BLaER1 (cell line): ENCODE data around the gene TMEM158.

Experiments
- H3K27ac ChIP-seq: shearing (Covaris generic); formaldehyde crosslinking; 2 replicates; pipeline ENCODE4 v1.8.1; 2022
- H3K27me3 ChIP-seq: shearing (Covaris generic); formaldehyde crosslinking; 2 replicates; pipeline ENCODE4 v1.8.1; 2022
- H3K36me3 ChIP-seq: shearing (Covaris generic); formaldehyde crosslinking; 2 replicates; pipeline ENCODE4 v1.8.1; 2022
- H3K4me1 ChIP-seq: shearing (Covaris generic); formaldehyde crosslinking; 2 replicates; pipeline ENCODE4 v1.8.1; 2022
- H3K4me2 ChIP-seq: shearing (Covaris generic); formaldehyde crosslinking; 2 replicates; pipeline ENCODE4 v1.8.1; 2022
- H3K4me3 ChIP-seq: shearing (Covaris generic); formaldehyde crosslinking; 2 replicates; pipeline ENCODE4 v1.8.1; 2022
- H3K9ac ChIP-seq: shearing (Covaris generic); formaldehyde crosslinking; 2 replicates; pipeline ENCODE4 v1.8.1; 2022
- H3K9me3 ChIP-seq: shearing (Covaris generic); formaldehyde crosslinking; 2 replicates; pipeline ENCODE4 v1.8.1; 2022
- H4K20me1 ChIP-seq: shearing (Covaris generic); formaldehyde crosslinking; 2 replicates; pipeline ENCODE4 v1.8.1; 2022
- Cebpa-rat ChIP-seq: shearing (Covaris generic); IDR thresholded peaks from 2 replicates; pipeline ENCODE4 v1.8.1; 2022

Gene TMEM158

GRCh38 chr3:45235409-45235808 lies 9.3 kb upstream of the TMEM158 start:
- Histone ChIP-seq H3K27ac (no peak overlapping the region), H4K20me1 (no peaks in the 10 kb centered on the region), H3K9me3 (peaks cover 7% of the 10 kb centered on the region; the same call in 1 of the 2 replicates), H3K4me3 (no peak overlapping the region), H3K27me3 (no peaks in the 10 kb centered on the region), H3K9ac (no peak overlapping the region), H3K4me2 (no peak overlapping the region), H3K36me3 (no peaks in the 10 kb centered on the region), H3K4me1 (no peaks in the 10 kb centered on the region)
- TF ChIP-seq Cebpa-rat = no peak

DNA sequence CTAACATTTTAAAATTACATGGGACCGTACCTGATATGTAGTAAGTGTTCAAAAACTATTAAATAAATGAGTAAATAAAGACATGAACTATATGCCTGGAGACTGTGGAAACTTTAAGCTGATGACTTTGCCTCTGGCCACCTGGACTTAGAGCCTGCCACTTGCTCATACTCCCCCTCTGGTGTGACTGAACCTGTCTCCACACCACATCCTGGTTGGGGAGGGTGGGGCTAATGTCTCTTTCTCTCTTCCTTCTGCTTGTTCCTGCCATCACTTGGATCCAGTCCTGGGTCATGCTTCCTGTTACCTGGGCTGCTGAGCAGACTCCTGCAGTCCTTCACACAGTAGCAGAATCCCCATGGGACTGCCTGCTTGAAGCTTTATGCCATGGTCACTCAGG lies 8.2 kb upstream of the TMEM158 start:
- no peaks in the 10 kb centered on the region for H3K27me3 ChIP-seq
- H3K36me3 ChIP-seq = no peaks in the 10 kb centered on the region
- no peak overlapping the region for H3K27ac ChIP-seq
- peaks cover 7% of the 10 kb centered on the region; the same call in 1 of the 2 replicates for H3K9me3 ChIP-seq
- H3K9ac ChIP-seq = no peak overlapping the region
- TF ChIP-seq Cebpa-rat = no peak
- no peaks in the 10 kb centered on the region for H3K4me1 ChIP-seq
- H3K4me3 ChIP-seq = no peak overlapping the region
- no peaks in the 10 kb centered on the region for H4K20me1 ChIP-seq
- no peak overlapping the region for H3K4me2 ChIP-seq

DNA sequence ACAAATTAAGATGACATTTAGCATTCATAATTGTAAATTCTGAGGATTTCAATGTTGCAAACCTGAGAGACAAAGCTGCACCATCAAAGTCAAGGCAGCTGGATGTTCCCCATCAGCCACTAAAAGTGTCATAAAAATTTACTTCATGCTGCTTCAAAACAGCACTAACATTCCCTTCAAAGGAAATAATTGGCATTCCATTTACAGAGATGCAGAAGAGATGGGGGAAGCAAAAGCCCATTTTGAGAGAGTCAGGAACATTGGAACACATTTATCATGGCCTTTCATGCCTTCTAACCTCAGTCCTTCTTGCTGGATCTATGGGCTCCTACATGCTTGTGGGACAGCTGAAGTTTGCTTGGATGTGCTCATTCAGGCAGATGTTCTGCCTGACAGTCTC lies 6.4 kb upstream of the TMEM158 start:
- Histone ChIP-seq H3K27me3 (peaks cover 5% of the 10 kb centered on the region; the same call in 1 of the 2 replicates), H3K36me3 (no peaks in the 10 kb centered on the region), H3K9me3 (peaks cover 7% of the 10 kb centered on the region; the same call in 1 of the 2 replicates), H3K4me3 (no peak overlapping the region), H3K4me2 (no peak overlapping the region), H4K20me1 (no peaks in the 10 kb centered on the region), H3K9ac (no peak overlapping the region), H3K4me1 (peaks cover 6% of the 10 kb centered on the region), H3K27ac (no peak overlapping the region)
- no peak for TF ChIP-seq Cebpa-rat

DNA sequence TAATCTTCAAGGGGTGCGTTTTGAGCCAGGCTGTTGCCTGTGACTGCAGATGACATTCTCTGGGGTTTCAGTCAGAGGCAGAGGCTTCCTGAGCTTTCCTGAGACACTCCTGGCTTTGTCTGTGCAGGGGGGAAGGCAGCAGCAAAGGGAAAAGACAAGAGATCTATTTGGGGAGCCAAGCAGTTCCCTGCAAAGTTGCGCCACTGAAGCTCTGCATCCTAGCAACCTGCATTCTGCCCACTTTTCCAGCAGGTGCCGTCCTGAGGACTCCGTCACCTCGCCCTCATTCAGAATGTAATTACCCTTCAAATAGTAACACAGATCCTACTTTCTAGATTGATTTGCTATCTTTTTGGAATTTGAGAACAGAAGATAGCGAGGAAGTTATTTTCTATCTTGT lies 1.9 kb upstream of the TMEM158 start:
- H3K4me1 ChIP-seq = peaks cover 28% of the 10 kb centered on the region
- no peak overlapping the region for H3K9ac ChIP-seq
- H3K4me3 ChIP-seq = no peak overlapping the region
- H3K27ac ChIP-seq = no peak overlapping the region
- H3K4me2 ChIP-seq = peak overlapping the region; percentile 100; the same call in 1 of the 2 replicates
- no peaks in the 10 kb centered on the region for H3K36me3 ChIP-seq
- H3K9me3 ChIP-seq = no peaks in the 10 kb centered on the region
- peaks cover 49% of the 10 kb centered on the region for H3K27me3 ChIP-seq
- no peak for TF ChIP-seq Cebpa-rat
- peaks cover 27% of the 10 kb centered on the region for H4K20me1 ChIP-seq

DNA sequence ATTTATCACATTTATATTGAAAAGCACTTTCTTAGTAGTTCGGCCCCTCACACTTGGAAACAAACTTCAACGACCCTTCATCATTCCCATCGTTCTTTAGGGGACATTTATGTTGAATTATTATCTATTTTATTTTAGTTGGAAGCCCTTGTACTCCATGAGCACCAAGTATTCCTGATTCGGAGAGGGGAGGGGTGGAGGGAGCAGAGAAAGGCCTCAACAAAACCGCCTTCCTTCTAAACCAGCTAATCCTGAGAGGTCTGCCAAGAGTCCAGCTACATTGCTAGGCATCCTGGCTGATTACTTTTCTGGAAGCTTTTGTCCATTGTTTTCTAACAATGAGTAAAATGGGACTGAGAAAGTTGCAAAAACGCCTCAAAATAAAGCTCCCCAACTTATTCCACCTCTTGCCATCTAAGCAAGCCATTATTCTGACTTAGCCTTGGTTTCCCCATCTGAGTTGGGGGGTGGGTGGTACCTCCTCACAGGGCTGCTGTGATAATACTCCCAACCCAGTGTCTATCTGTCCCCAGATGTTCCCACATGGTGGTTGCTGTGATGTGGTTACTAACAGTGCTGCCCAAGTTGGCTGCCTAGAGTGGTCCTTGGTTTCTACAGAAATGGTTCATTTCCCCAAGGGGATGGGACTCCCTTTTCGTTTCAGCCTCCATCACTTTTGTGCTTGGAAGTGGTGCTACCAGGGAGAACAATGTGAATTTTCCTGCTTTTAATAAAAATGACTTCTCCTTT lies 1.2 kb upstream of the TMEM158 start:
- Histone ChIP-seq H3K4me1 (peaks cover 28% of the 10 kb centered on the region), H3K27ac (no peak overlapping the region), H4K20me1 (peaks cover 28% of the 10 kb centered on the region), H3K4me2 (peak overlapping the region; percentile 100), H3K4me3 (no peak overlapping the region), H3K36me3 (no peaks in the 10 kb centered on the region), H3K9ac (no peak overlapping the region), H3K9me3 (no peaks in the 10 kb centered on the region), H3K27me3 (peaks cover 56% of the 10 kb centered on the region)
- TF ChIP-seq Cebpa-rat = no peak

GRCh38 chr3:45225465-45226205 lies 452 bp downstream of the TMEM158 start:
- Histone ChIP-seq H4K20me1 (peaks cover 28% of the 10 kb centered on the region), H3K36me3 (no peaks in the 10 kb centered on the region), H3K9me3 (no peaks in the 10 kb centered on the region), H3K4me1 (peaks cover 28% of the 10 kb centered on the region), H3K4me2 (peak overlapping the region; percentile 100), H3K4me3 (peak overlapping the region; percentile 75), H3K9ac (0 out of 2 replicates have a peak overlapping the region, but pooled peaks have one; percentile 41), H3K27ac (no peak overlapping the region), H3K27me3 (peaks cover 62% of the 10 kb centered on the region)
- no peak for TF ChIP-seq Cebpa-rat

GRCh38 chr3:45224824-45225464 lies 1.1 kb downstream of the TMEM158 start:
- H3K4me2 ChIP-seq = peak overlapping the region; percentile 100
- peaks cover 28% of the 10 kb centered on the region for H4K20me1 ChIP-seq
- H3K27me3 ChIP-seq = peaks cover 62% of the 10 kb centered on the region
- no peak overlapping the region for H3K9ac ChIP-seq
- peak overlapping the region; percentile 75 for H3K4me3 ChIP-seq
- H3K9me3 ChIP-seq = no peaks in the 10 kb centered on the region
- H3K4me1 ChIP-seq = peaks cover 28% of the 10 kb centered on the region
- TF ChIP-seq Cebpa-rat = no peak
- no peaks in the 10 kb centered on the region for H3K36me3 ChIP-seq
- no peak overlapping the region for H3K27ac ChIP-seq

DNA sequence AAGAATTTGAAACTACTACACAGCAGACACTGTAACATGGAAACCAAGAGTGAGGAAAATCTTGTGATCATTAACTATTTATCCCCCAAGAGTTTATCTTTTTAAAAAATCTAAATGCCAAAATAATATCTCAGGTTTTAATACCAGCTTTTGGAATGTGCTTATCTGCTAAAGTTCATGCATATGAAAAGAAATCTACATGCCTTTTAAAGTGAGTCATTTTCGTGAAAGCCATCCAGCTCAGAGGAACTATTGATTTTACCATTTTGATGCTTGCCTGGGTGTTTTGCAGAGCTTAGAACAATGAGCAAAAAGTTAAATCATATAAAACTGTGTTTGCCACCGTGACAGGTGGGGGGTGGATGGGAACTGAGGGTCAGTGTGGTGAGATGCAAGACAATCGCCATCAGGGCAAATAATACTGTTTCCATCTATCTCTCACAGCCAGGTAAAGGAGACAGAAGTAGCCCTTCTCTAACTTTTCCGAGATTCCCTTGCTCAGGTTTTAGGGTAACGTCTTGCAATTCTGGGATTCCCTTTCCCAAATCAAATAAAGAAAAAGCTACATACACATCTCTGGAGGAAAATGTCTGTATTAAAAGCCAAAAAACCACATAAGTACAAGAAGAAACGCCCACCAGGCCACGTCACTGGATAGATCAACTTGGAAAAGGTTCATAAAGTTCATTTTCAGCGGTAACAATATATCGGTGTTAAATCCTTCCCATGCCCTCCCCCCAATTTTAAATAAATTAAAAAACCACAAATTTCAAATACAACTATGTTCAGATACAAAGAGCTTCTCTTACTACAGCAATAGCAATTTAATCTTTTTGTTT lies 2.0 kb downstream of the TMEM158 start:
- TF ChIP-seq Cebpa-rat = no peak
- H3K4me3 ChIP-seq = peak overlapping the region; percentile 75; the same call in 1 of the 2 replicates

GRCh38 chr3:45219694-45220093 lies 6.4 kb downstream of the TMEM158 start:
- peaks cover 34% of the 10 kb centered on the region for H3K27me3 ChIP-seq
- H3K4me1 ChIP-seq = peaks cover 6% of the 10 kb centered on the region; the same call in 1 of the 2 replicates
- H3K4me2 ChIP-seq = no peak overlapping the region
- TF ChIP-seq Cebpa-rat = no peak
- H3K27ac ChIP-seq = no peak overlapping the region
- H3K9ac ChIP-seq = no peak overlapping the region
- H4K20me1 ChIP-seq = peaks cover 15% of the 10 kb centered on the region
- no peaks in the 10 kb centered on the region for H3K36me3 ChIP-seq
- no peaks in the 10 kb centered on the region for H3K9me3 ChIP-seq
- H3K4me3 ChIP-seq = no peak overlapping the region

More for the DNA sequence above, 2.0 kb downstream of the TMEM158 start:
- peaks cover 28% of the 10 kb centered on the region for H4K20me1 ChIP-seq
- H3K4me1 ChIP-seq = peaks cover 28% of the 10 kb centered on the region
- H3K9me3 ChIP-seq = no peaks in the 10 kb centered on the region
- no peak overlapping the region for H3K9ac ChIP-seq
- no peak overlapping the region for H3K4me2 ChIP-seq
- peaks cover 62% of the 10 kb centered on the region for H3K27me3 ChIP-seq
- no peak overlapping the region for H3K27ac ChIP-seq
- no peaks in the 10 kb centered on the region for H3K36me3 ChIP-seq
